Measurements from ENCODE around the gene BACH2.

- TF ChIP-seq CTCF (IDR thresholded peaks at IDR 0.05 in 4 of 5, conservative IDR thresholded peaks at IDR 0.05 in 1 of 5) (no peak), POLR2A (IDR thresholded peaks at IDR 0.05) (no peak)
These were observed 176.3 kb downstream of the BACH2 start for GRCh38 chr6:90120327-90120726.
